Activated naive CD4-positive, alpha-beta T cell treated with anti-CD3 and anti-CD28 coated beads, Interleukin-2, amount 50 U/mL, for 16 hours (primary cell): ENCODE data around the gene MOCS1.

Experiments
- DNase-seq: peaks from one replicate; pipeline ENCODE4 v3.0.0-alpha.2; 2020

The MOCS1 gene

GRCh38 chr6:39948199-39948791 is 14.0 kb upstream of the MOCS1 start:
- no peak for DNase-seq

- DNase-seq: no peak
Measured at GRCh38 chr6:39947611-39948068, 13.4 kb upstream of the MOCS1 start.

DNA sequence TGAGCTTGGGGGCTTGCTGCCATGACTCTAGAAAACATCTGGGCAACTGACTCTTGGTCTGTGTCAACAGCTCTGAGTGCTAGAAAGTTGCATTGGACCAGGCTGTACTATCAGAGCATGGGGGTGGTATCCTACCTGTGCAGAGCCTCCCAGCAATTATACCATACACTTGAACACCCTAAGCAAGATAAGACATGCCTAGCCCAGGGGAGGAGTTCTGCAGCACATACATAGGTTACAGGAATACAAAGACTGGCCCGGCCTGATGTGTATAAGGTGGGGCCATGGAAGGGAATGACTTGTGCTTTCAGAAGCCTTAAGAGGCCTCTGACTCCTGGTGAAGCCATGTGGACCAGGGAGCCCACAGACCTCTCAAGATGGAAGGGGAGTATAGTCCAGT is 11.4 kb upstream of the MOCS1 start:
- no peak for DNase-seq

DNA sequence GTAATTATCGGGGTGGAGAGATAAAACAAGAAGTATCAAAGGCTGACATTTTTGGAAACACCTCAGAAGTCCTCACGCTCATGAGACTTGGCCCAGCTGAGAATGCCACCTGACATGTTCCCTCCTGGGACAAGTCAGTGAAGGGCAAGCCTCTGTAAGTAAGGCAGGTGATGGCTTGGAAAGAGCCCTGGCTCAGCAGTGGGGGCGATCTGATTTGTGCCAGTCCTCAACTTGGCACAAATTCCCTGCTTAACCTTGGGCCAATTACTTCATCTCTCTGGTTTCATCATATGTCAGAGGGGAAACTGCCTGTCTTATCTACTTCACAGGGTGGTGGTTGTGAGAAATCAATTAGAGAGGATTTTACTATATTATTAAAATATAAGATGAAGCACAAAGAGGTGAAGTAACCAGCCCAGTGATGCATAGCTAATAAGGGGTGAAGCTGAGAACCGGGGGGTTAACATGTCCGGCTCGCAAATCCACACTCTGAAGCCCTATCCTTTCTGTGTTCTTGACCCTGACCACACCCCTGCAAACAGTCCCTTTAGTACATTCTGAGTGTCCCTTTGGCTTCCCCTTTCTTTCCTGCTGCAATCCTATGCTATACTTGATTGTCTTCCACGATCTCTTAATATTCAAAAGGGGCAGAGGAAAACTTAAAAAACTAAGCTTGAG is 8.8 kb upstream of the MOCS1 start:
- DNase-seq: no peak

DNA sequence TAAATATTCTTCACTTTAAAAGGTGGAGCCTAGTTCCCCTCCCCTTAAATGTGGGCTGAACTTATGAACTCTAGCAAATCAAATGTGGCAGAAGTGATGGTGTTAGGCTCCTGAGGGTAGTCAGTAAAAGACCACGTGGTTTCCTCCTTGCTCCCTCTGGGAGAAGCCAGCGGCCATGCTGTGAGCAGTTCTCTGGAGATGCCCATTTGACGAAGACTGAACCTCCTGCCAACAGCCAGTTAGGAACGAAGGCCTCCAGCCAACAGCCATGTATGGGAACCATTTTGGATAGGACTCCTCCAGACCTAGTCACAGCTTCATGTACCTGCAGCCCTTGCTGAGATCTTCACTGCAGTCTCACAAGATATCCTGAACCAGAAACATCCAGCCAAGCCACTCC is 7.6 kb upstream of the MOCS1 start:
- DNase-seq: no peak

DNA sequence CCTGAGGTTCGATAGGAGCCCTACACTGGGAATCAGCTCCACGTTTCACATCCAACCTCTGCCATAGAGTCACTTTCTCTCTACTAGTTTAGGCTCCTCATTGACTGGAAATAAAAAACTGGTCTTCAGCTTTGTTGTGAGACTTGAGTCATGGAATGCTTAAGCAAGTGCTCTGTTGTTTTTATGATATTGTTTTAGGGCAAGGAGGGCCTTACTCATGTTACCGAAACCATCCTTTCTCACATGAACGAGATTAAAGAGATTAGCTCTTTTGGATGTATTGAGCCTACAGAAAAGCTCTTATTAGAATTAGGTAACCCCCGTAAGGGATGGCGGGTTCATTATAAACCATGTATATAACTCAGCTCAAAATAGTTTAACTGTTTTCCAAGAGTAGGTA is 6.9 kb upstream of the MOCS1 start:
- DNase-seq: no peak

DNA sequence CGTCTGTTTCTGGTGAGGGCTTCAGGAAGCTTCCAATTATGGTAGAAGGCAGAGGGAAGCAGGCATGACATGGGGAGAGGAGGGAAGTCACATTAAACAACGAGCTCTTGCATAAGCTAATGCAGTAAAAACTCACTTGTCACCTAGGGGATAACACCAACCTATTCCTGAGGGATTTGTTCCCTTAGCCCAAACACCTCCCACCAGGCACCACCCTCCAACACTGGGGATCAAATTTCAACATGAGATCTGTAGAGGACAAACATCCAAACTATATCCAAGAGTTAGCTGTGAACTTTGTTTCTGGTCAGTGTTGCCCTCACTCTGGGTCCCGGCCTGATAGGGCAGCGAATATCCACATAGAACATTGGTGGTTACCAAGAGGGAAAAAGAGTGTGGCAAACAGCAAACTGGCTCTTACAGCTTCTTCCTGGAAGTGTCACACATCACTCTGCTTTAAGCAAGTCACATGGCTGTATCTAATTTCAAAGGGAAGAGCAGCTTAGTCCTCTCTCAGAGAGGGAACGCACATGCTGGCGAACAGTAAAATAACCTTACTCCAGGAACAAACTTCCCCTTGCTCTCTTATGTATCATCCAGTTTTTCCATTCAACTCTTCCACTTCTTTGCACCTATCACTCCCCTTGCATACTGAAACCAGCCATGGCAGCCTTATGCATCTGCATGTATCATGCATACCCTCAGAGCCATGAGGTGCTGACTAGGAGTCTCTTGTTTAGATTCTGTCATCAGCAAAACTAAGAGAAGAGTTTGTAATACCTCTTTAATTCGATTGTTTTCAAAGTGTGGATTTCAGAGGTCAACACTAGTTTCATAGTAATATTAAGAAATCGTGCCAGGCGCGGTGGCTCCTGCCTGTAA is 4.8 kb upstream of the MOCS1 start:
- DNase-seq: no peak

- DNase-seq: no peak
Measured at GRCh38 chr6:39937686-39938333, 3.5 kb upstream of the MOCS1 start.

- DNase-seq: no peak
Measured at GRCh38 chr6:39936857-39937256, 2.6 kb upstream of the MOCS1 start.

DNA sequence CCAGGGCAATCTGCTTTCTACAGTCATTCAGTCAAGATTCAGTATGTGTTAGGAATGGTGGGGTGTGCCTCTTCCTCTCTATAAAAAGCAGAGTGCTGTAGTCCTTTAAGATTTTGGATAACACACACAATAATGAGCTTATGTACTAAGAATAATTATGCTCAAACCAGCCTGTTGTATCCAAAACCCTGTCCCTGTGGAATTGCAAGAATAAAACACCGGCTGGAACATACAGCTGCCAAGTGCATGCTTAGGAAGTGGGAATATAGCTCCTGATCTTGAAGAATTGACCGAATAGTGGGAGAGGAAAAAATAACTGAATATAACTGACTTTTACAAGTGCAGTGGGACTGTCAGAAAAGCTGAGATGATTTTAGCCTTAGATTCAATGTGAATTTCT is 979 bp upstream of the MOCS1 start:
- no peak for DNase-seq

DNA sequence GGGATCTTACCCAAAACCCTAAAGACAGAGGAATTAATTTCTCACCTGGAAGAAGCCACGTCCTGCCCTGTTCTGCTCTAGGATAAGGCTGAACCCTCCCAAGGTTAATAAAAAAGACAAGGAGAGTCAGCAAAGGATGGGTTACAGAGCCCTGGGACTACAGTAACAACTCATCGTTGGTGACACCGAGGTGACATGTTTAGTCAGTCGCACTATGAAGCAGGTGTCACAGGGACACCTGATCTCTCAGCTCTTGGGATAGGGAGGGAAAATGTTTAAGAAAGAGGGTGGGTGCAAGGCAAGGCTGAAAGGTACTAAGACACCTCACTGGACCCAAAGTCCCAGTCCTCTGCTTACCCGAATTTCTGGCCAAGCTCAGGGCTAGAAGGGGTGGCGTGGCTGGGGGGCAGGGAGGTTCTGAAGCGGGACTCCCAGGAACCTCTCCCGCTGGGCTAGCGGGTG is 562 bp downstream of the MOCS1 start:
- DNase-seq: no peak

- DNase-seq: no peak
Measured at GRCh38 chr6:39932386-39932910, 1.8 kb downstream of the MOCS1 start.

GRCh38 chr6:39931607-39932006 is 2.7 kb downstream of the MOCS1 start:
- DNase-seq: no peak

- no peak for DNase-seq
Measured at GRCh38 chr6:39930540-39930939, 3.7 kb downstream of the MOCS1 start.

DNA sequence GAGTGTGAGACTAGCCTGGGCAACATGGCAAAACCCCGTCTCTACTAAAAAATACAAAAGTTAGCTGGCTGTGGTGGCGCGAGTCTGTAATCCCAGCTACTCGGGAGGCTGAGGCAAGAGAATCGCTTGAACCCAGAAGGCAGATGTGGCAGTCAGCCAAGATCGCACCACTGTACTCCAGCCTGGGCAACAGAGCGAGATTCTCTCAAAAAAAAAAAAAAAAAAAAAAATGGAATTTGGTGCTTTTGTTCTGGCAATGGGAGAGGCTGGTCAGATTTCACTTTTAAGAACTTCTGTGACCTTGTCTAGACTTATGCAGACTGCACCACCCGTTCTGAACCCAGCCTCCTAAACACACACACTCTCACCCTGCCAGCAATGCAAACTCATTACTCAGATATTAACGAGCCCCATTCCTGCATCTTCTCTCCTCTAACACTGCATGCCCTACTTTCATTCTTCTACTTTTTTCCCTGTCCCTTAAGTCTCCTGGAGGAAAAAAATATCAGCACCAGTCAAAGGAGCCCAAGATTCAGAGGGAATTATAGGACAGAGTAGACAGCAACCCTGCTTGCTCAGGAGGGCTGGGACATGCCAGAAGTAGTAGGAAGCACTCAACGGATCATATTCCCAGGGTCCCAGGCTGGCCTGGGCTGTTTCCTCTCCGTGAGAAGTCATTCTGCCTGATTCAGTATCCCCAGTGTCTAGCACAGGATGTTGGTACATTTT is 4.4 kb downstream of the MOCS1 start:
- DNase-seq: no peak

DNA sequence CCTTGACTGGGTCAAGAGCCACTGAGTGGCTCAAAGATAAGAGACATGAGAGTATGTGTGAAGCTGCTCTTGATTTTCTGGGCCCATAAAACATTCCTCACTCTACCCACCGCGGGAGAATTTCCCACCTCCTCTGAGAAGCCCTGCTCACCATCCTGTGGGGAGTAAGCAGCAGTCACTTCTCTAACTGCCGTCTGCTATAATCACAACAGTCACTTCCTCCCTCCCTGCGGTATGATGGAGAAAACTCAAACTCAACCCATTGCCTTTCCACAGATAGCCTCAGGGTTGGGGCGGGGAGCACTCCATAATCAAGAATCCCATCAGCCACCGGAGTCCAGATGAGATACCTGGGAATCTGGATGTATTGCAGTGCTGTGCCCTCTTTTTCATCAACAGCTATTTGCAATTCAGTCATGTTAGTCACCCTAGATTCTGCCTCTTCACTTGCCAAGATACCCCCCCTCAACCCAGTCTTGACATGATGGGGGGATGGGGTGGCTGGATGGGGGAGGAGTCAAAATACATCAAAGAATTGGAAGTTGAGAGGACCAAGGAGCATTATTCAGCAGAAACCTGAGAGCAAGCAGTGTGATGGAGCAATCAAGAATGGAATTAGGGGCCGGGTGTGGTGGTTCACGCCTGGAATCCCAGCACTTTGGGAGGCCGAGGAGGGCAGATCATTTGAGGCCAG is 5.1 kb downstream of the MOCS1 start:
- no peak for DNase-seq

GRCh38 chr6:39927159-39927558 is 7.1 kb downstream of the MOCS1 start:
- DNase-seq: no peak

DNA sequence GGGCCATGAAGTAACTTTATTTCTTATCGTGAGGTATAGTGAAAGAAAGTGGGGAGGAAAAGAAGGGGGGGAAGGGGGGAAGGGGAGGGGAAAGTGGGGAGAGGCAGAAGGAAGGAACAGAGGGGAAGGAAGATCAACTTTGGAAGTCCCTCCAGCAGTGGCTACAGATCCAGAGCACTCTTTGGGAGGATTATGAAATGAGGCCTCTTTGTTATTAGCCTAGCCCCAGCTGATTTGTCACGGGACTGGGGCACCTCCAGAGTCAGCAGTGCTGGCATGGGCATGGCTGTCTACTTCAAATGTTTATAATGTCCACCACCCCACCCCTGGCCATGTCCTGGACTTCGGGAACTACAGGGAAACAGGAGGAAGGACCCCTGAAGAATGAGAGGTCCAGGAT is 7.6 kb downstream of the MOCS1 start:
- no peak for DNase-seq

GRCh38 chr6:39925931-39926290 is 8.4 kb downstream of the MOCS1 start:
- DNase-seq: no peak

DNA sequence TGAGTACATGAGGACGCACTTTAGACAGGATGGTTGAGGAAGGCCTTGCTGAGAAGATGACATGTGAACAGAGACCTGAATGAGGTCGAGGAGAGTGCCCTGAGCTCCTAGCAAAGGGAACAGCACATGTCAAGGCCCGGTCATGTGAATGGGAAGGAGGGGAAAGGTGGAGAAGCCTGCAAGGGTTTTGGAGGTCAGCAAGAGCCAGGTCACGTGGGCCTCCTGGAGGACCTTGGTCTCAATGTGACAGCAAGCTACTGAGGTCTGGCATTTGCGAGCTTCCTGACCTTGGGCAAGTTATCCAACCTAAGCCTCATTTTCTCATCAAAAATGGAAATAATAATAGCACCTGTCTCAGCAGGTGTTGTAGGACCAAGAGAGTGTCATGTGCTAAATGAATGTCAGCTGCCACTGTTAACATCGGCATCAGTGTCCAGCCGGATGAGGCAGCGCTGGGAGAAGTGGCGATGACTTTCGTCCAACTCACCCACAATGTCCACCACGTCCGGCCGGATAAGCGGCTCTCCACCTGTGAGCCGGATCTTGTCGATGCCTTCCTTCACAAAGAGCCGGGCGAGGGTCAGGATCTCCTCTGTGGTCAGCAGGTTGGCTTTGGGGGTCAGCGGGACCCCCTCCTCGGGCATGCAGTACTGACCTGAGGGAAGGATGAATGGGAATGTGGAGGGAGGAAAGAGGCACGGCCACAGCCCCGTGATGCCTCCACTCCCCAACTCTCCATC is 8.9 kb downstream of the MOCS1 start:
- DNase-seq: no peak

GRCh38 chr6:39924283-39924682 is 10.0 kb downstream of the MOCS1 start:
- no peak for DNase-seq
